Fibroblast of skin of back (primary cell): ENCODE data around the gene ANKRD10.

Experiments
- DNase-seq: peaks from one replicate; pipeline ENCODE4 v3.0.0-alpha.2; 2013

The ANKRD10 gene

GRCh38 chr13:110944968-110945927, 30.4 kb upstream of the ANKRD10 start:
- DNase-seq = no peak

DNA sequence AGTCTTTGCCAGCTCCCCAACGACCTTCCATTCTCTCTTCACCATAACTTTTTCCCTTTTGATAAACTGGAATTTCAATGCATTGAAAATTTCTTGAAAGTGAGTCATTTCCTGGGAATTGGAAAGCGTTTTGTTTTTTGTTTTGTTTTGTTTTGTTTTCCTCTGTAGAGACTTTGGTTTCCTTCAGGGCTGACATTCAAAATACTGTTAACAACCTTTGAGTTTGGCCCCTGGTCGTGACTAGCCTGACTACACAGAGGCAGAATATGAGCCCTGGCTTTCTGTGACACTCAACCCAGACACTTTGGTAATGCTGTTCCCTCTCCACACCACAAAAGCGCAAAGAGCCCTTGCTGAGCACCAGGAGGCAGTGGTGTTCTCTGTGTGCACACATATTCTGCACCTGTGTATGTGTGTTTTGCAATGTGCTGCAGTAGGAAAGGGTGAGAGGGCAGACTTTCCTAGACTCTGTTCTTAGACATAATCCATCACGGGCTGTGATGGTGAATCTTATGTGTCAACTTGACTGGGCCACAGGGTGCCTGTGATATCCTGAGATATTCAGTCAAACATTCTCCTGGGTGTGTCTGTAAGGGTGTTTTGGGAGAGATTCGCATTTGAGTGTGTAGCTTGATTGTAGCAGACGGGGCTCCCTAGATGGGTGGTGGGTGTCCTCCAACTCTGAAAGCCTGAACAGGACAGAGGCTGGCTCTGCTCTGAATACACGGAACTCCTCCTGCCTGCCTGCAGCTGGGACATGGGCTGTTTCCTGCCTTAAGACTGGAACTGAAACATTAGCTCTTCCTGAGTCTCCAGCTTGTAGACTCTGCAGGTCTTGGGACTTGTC, 29.5 kb upstream of the ANKRD10 start:
- DNase-seq = peak; percentile 36

GRCh38 chr13:110942248-110942981, 27.5 kb upstream of the ANKRD10 start:
- DNase-seq = no peak

DNA sequence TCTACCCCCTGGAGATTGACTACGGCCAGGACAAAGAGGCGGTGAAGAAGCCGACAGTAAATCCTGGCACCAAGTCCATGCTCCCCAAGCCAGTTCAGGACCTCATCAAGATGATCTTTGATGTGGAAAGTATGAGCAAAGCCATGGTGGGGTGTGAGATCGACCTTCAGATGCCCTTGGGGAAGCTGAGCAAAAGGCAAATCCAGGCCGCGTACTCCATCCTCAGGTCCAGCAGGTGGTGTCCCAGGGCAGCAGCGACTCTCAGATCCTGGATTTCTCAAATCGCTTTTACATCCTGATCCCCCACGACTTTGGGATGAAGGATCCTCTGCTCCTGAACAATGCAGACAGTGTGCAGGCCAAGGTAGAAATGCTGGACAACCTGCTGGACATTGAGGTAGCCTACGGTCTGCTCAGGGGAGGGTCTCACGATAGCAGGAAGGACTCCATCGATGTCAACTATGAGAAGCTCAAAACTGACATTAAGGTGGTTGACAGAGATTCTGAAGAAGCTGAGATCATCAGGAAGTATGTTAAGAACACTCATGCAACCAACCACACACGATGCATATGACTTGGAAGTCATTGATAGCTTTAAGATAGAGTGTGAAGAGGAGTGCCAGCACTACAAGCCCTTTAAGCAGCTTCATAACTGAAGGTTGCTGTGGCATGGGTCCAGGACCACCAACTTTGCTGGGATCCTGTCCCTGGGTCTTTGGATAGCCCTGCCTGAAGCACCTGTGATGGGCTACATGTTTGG, 24.0 kb upstream of the ANKRD10 start:
- no peak for DNase-seq

GRCh38 chr13:110937511-110938285, 22.8 kb upstream of the ANKRD10 start:
- DNase-seq = no peak

GRCh38 chr13:110936519-110936918, 21.6 kb upstream of the ANKRD10 start:
- DNase-seq = no peak

GRCh38 chr13:110932588-110932987, 17.7 kb upstream of the ANKRD10 start:
- DNase-seq = no peak

DNA sequence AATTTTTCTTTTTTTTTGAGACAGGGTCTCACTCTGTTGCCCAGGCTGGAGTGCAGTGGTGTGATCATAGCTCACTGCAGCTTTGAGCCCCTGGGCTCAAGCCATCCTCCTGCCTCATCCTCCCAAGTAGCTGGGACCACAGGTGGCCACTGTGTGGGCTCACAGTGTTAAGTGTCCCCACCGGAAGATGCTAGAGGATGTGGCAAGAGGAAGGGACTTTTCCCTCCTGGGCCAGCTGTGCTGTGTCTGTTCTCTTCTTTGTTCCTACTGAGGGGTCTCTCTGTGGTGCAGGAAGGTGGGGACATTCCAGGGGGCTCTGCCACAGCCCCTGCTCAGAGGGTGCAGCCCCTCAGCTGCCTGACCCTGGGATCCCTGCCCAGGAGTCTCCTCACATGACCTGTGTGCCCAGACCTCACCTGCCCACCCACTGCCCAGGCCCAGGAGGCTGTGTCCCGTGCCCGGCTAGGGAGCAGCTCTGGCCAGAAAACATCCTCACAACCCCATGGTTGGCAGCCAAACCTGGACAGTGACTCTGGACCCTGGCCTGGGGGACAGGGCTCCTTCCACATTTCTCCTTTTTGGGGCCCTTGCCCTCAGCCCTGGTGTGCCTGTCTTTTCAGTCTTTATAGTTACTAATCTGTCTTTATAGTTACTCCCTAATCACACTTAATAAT, 14.4 kb upstream of the ANKRD10 start:
- DNase-seq = no peak

DNA sequence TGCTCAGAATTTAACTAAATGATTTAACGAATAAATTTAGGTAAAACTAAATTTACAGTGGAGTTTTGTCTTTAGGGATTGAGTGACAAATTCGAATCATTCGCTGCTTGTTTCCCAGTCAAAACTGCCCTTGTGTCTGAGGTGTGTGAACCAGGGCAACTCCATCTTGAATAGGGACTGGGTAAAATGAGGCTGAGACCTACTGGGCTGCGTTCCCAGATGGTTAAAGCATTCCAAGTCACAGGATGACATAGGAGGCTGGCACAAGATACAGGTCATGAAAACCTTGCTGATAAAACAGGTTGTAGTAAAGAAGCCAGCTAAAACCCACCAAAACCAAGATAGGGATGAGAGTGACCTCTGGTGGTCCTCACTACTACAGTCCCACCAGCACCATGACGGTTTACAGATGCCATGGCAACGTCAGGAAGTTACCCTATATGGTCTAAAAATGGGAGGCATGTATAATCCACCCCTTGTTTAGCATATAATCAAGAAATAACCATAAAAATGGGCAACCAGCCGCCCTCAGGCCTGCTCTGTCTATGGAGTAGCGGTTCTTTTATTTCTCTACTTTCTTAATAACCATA, 10.2 kb upstream of the ANKRD10 start:
- DNase-seq = peak; percentile 21

DNA sequence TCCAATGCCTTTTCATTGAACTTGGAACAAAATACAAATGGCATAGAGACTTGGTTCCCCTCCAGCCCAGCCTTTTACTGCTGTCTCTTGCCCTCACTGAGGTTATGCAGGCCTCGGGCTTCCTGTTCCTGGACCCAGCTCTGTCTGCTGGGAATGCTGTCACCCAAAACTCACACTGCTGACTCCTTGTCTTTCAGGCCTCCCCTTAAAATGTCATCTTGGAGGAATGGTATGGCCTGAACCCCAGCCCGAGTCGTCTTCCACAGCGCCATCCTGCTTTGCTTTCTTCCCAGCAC, 9.7 kb upstream of the ANKRD10 start:
- DNase-seq = no peak

GRCh38 chr13:110923777-110924638, 9.1 kb upstream of the ANKRD10 start:
- DNase-seq = no peak

DNA sequence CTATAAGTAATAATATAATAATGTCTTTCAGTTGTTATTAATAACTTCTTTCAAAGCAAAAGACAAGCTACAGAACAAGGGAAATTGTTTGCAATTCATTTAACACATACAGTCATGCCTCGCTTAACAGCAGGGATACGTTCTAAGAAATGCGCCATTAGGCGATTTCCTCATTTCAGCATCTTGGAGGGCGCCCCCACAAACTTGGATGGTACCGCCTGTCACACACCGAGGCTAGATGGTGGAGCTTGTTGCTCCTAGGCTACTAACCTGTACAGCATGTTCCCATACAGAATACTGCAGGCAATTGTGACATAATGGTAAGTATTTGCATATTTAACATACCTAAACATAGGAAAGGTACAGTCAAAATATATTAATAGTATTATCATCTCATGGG, 8.2 kb upstream of the ANKRD10 start:
- no peak for DNase-seq

- no peak for DNase-seq
These were observed 7.6 kb upstream of the ANKRD10 start for GRCh38 chr13:110922506-110922905.

- no peak for DNase-seq
These were observed 6.8 kb upstream of the ANKRD10 start for GRCh38 chr13:110921695-110922094.

DNA sequence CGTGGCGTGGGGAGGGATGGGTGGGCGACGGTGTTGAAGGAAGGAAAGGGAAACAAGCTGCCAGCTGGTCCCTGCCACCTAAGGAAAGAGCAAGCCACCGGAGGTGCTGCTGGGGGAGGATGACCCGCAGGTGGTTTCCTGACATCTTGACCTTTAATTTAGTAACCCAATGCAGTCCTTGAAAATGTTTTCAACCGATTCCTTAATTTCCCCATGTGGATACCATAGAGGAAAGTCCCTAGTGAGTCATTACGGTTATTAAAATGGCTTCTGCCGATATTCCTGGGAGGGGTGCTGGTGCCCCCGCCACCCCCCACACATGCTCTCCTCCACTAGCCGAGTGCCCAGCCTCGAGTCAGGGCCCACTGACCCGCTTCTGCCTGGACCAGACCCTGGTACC, 6.3 kb upstream of the ANKRD10 start:
- DNase-seq = no peak

DNA sequence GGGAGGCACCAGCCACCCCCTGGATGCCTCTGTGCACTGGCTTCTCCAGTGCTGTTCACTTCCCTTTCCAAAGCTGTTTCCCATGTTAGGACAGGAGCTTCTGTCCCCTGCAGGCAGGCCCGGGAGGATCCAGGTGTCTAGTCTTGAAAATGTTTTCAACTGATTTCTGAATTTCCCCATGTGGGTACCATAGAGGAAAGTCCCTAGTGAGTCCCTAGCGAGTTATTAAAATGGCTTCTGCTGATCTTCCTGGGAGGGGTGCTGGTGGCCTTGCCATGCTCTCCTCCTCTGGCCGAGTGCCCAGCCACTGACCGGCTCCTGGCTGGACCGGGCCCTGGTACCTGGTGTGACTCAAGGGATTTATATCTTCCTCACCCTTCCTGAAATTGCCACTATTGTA, 5.2 kb upstream of the ANKRD10 start:
- no peak for DNase-seq

GRCh38 chr13:110916301-110917142, 1.7 kb upstream of the ANKRD10 start:
- peak; percentile 94 for DNase-seq

DNA sequence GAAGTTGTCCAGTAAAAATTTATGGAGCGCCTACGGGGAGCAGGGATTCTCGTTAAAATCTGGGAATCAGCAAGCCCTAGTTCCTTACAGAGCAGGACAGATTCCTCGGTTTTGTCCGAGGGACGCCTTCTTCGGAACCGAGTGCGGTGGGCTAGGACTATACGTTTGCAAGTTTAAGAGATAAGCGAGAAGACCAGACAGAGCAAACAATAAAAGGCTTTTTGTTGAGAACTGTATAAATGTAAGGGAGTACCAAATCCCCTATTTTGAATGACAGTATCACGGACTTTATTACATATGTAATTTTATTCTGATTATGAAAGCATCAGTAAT, 971 bp upstream of the ANKRD10 start:
- DNase-seq = no peak
